UCSD-AML1 (cell line): ENCODE data around the gene SYCP2.

Experiments used
- DNase-seq: peaks from one replicate; lab custom pipeline; 2025; ENCODE audit not compliant: unreplicated experiment; lab: John Stamatoyannopoulos, UW

SYCP2 gene

GRCh38 chr20:59839400-59839799 lies 94.0 kb downstream of the SYCP2 start:
- no peak for DNase-seq

GRCh38 chr20:59837623-59838394 lies 95.6 kb downstream of the SYCP2 start:
- no peak for DNase-seq

- no peak for DNase-seq
Observed at GRCh38 chr20:59836767-59837166, 96.7 kb downstream of the SYCP2 start.

- no peak for DNase-seq
Observed at GRCh38 chr20:59835448-59836395, 97.7 kb downstream of the SYCP2 start.

- no peak for DNase-seq
Observed at GRCh38 chr20:59835057-59835447, 98.4 kb downstream of the SYCP2 start.

GRCh38 chr20:59832406-59833363 lies 100.8 kb downstream of the SYCP2 start:
- no peak for DNase-seq

GRCh38 chr20:59831916-59832270 lies 101.5 kb downstream of the SYCP2 start:
- DNase-seq: no peak

- no peak for DNase-seq
Observed at GRCh38 chr20:59831024-59831915, 102.2 kb downstream of the SYCP2 start.

- DNase-seq: no peak
Observed at GRCh38 chr20:59830665-59831023, 102.8 kb downstream of the SYCP2 start.

- no peak for DNase-seq
Observed at GRCh38 chr20:59829786-59830664, 103.4 kb downstream of the SYCP2 start.

- no peak for DNase-seq
Observed at GRCh38 chr20:59829054-59829785, 104.2 kb downstream of the SYCP2 start.

- DNase-seq: no peak
Observed at GRCh38 chr20:59828125-59829053, 105.0 kb downstream of the SYCP2 start.

GRCh38 chr20:59827138-59828056 lies 106.0 kb downstream of the SYCP2 start:
- no peak for DNase-seq

- DNase-seq: no peak
Observed at GRCh38 chr20:59825944-59826759, 107.3 kb downstream of the SYCP2 start.

GRCh38 chr20:59825563-59825920 lies 107.9 kb downstream of the SYCP2 start:
- no peak for DNase-seq
